Prostate gland (tissue), 2 donors: Measurements from ENCODE around the gene TESMIN.

Experiments used
- POLR2A ChIP-seq: fragments of 450-650 bp; IDR thresholded peaks from one replicate; pipeline ENCODE4 v1.6.1; 2016; ENCODE audit warnings: antibody characterized with exemption, mild to moderate bottlenecking
- POLR2AphosphoS5 ChIP-seq: sonication (generic); formaldehyde crosslinking; IDR thresholded peaks from one replicate; pipeline ENCODE4 v1.6.1; 2017; ENCODE audit warnings: antibody characterized with exemption
- TF ChIP-seq, protein P1 (sequence below), 4 experiments: fragments of 200-600 bp in 2 of 4; fragments of 450-650 bp in 2 of 4; sonication (generic) in 2 of 4; IDR thresholded peaks; 1 replicate in 3 of 4; 2 replicates in 1 of 4; pipeline ENCODE4 v1.5.1; 2016 to 2019; ENCODE audit warnings: antibody characterized with exemption in 4 of 4, mild to moderate bottlenecking in 2 of 4, moderate library complexity in 2 of 4

DNA sequence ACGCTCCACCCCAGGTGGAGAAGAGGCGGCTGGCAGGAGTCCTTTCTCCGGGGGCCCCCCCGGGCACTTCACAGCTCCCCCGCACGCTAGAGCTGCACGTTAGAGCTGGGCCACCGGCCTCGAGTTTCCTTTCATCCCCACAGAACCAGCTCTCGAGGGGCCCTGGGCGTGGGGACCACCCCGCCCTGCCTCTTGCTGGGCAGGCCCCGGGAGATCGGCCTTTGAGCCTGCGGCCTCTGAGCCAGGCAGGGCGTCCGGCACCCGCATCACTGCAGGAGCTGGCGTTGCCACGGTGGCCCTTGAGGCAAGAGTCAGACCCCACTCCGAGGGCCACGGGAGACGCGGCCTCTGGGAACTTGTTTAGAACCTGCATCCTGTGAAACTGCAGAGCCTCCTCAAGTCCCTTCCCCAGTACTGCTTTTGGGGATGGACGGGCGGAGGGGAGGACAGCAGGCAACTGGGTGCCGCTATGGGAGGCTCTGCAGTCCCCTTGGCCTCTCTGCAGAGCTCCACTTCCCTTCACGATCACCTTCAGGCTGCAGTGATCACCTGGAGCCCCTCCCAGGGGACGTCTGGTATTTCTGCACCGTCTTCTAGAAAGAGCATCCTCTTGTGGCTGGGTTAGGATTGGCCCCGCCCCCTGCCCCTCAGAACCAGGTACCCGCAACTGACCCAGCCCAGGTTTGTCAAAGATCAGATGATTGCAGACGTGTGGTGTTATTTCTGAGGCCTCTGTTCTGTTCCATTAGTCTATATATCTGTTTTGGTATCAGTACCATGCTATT lies 80.9 kb downstream of the TESMIN start:
- TF ChIP-seq, protein P1, sequence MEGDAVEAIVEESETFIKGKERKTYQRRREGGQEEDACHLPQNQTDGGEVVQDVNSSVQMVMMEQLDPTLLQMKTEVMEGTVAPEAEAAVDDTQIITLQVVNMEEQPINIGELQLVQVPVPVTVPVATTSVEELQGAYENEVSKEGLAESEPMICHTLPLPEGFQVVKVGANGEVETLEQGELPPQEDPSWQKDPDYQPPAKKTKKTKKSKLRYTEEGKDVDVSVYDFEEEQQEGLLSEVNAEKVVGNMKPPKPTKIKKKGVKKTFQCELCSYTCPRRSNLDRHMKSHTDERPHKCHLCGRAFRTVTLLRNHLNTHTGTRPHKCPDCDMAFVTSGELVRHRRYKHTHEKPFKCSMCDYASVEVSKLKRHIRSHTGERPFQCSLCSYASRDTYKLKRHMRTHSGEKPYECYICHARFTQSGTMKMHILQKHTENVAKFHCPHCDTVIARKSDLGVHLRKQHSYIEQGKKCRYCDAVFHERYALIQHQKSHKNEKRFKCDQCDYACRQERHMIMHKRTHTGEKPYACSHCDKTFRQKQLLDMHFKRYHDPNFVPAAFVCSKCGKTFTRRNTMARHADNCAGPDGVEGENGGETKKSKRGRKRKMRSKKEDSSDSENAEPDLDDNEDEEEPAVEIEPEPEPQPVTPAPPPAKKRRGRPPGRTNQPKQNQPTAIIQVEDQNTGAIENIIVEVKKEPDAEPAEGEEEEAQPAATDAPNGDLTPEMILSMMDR (IDR thresholded peaks at IDR 0.05): no peak
- TF ChIP-seq POLR2AphosphoS5: no peak
- no peak for TF ChIP-seq POLR2A
